ENCODE measurements around the gene PARD3. TPM values are rescaled to one million over a fixed set of nuclear protein-coding genes. Genes with fewer than 3 reads are reported as not detected.

The PARD3 gene
- total RNA-seq, 2 donors from 2014 or later, result 32.0 to 61.9 TPM

GRCh38 chr10:34116220-34116641, 698.9 kb downstream of the PARD3 start:
- no peak for DNase-seq (ENCODE audit: low spot score)
- Histone ChIP-seq H3K4me3 (no peak overlapping the region), H3K36me3 (no peaks in the 10 kb centered on the region), H3K27me3 (replicated peaks; ENCODE audit: insufficient read depth) (no peaks in the 10 kb centered on the region), H3K4me1 (replicated peaks) (no peaks in the 10 kb centered on the region), H3K9me3 (no peaks in the 10 kb centered on the region), H3K27ac (no peak overlapping the region)
- WGBS, result 16% methylated on average over 6 of the region's 6 CpGs
- intact Hi-C loops (cut with DNase I), result loop anchor here (10.0 kb wide), 1 partner anchor 519 kb away; no protein-coding TSS in a partner anchor
- TF ChIP-seq CTCF (IDR thresholded peaks at IDR 0.05), result no peak
- TF ChIP-seq POLR2AphosphoS5 (IDR thresholded peaks at IDR 0.05), result no peak
- no peak for TF ChIP-seq POLR2A (IDR thresholded peaks at IDR 0.05)

GRCh38 chr10:34114914-34115313, 700.2 kb downstream of the PARD3 start:
- Histone ChIP-seq H3K4me1 (replicated peaks) (no peaks in the 10 kb centered on the region), H3K27me3 (replicated peaks; ENCODE audit: insufficient read depth) (no peaks in the 10 kb centered on the region), H3K9me3 (no peaks in the 10 kb centered on the region), H3K4me3 (no peak overlapping the region), H3K36me3 (no peaks in the 10 kb centered on the region), H3K27ac (no peak overlapping the region)
- DNase-seq (ENCODE audit: low spot score), result no peak
- TF ChIP-seq POLR2AphosphoS5 (IDR thresholded peaks at IDR 0.05) (no peak), POLR2A (IDR thresholded peaks at IDR 0.05) (no peak), CTCF (IDR thresholded peaks at IDR 0.05) (no peak)
- WGBS, result 92% methylated on average over 10 of the region's 10 CpGs
- intact Hi-C loops (cut with DNase I), result loop anchor here (10.0 kb wide), 1 partner anchor 520 kb away; no protein-coding TSS in a partner anchor

GRCh38 chr10:34113504-34114225, 701.4 kb downstream of the PARD3 start:
- Histone ChIP-seq H3K4me3 (no peak overlapping the region), H3K27me3 (replicated peaks; ENCODE audit: insufficient read depth) (no peaks in the 10 kb centered on the region), H3K27ac (no peak overlapping the region), H3K36me3 (no peaks in the 10 kb centered on the region), H3K9me3 (no peaks in the 10 kb centered on the region), H3K4me1 (replicated peaks) (no peaks in the 10 kb centered on the region)
- whole genome bisulfite sequencing, result 90% methylated on average over 6 of the region's 6 CpGs
- DNase-seq (ENCODE audit: low spot score), result no peak
- intact Hi-C loops (cut with DNase I), result loop anchor here (10.0 kb wide), 1 partner anchor 521 kb away; no protein-coding TSS in a partner anchor
- TF ChIP-seq CTCF (IDR thresholded peaks at IDR 0.05), result no peak

- TF ChIP-seq CTCF (IDR thresholded peaks at IDR 0.05) (no peak), POLR2AphosphoS5 (IDR thresholded peaks at IDR 0.05) (no peak), POLR2A (IDR thresholded peaks at IDR 0.05) (no peak)
- intact Hi-C loops (cut with DNase I), result loop anchor here (10.0 kb wide), 1 partner anchor 523 kb away; no protein-coding TSS in a partner anchor
- no peaks in the 10 kb centered on the region for H3K4me1 ChIP-seq (replicated peaks)
- H3K9me3 ChIP-seq, result no peaks in the 10 kb centered on the region
- H3K4me3 ChIP-seq, result no peak overlapping the region
- no peak overlapping the region for H3K27ac ChIP-seq
- WGBS, result 72% methylated on average over 6 of the region's 6 CpGs
- DNase-seq (ENCODE audit: low spot score), result no peak
- H3K36me3 ChIP-seq, result no peaks in the 10 kb centered on the region
- no peaks in the 10 kb centered on the region for H3K27me3 ChIP-seq (replicated peaks; ENCODE audit: insufficient read depth)
Observed at GRCh38 chr10:34112171-34112782, 702.8 kb downstream of the PARD3 start.
